H1 (cell line): ENCODE results near the gene HCST. TPM values are rescaled to one million over a fixed set of nuclear protein-coding genes. Genes with fewer than 3 reads are reported as not detected.
A peak's percentile ranks its signal among the peaks of the same experiment; 100 is the strongest.

Experiments
- CTCF ChIA-PET: fragments of 300-600 bp; sonication (Branson Sonifier 250); formaldehyde crosslinking; loops from one replicate; lab custom pipeline; 2021; ENCODE audit not compliant: partially characterized antibody; lab: Charles Lee
- POLR2A ChIA-PET: fragments of 300-600 bp; sonication (Branson Sonifier 250); formaldehyde crosslinking; loops from one replicate; lab custom pipeline; 2021; ENCODE audit warnings: inconsistent platforms; ENCODE audit not compliant: partially characterized antibody; lab: Charles Lee
- DNase-seq, 2 experiments: peaks; one replicate each; pipeline versions ENCODE4 v3.0.0 to v3.0.0-alpha.2; 2010 to 2022; ENCODE audit warnings: low spot score in 2 of 2, low read depth in 1 of 2, mixed read lengths in 1 of 2
- FAIRE-seq: peaks from 2 replicates; lab custom pipeline; 2011; peaks lifted over from hg19 to GRCh38; lab: Jason Lieb, UNC
- H2AFZ ChIP-seq: 2 replicates; pipeline ENCODE4 v1.8.1; 2012; ENCODE audit warnings: low read length, inconsistent platforms
- H2AK5ac ChIP-seq: 2 replicates; pipeline ENCODE4 v1.6.1; 2013; ENCODE audit warnings: low read depth, low read length
- H2BK120ac ChIP-seq: replicated peaks from 2 replicates; pipeline ENCODE3; 2013; ENCODE audit warnings: low read depth, low read length, inconsistent platforms
- H2BK12ac ChIP-seq: 2 replicates; pipeline ENCODE4 v1.6.1; 2013; ENCODE audit warnings: low read depth, low read length
- H2BK15ac ChIP-seq: 2 replicates; pipeline ENCODE4 v1.6.1; 2013; ENCODE audit warnings: low read length
- H2BK20ac ChIP-seq: 2 replicates; pipeline ENCODE4 v1.6.1; 2013; ENCODE audit warnings: low read length
- H2BK5ac ChIP-seq: 2 replicates; pipeline ENCODE4 v1.6.1; 2013; ENCODE audit warnings: low read depth, low read length
- H3K14ac ChIP-seq: 2 replicates; pipeline ENCODE4 v1.6.1; 2013; ENCODE audit warnings: inconsistent platforms; ENCODE audit not compliant: insufficient read length
- H3K18ac ChIP-seq: 2 replicates; pipeline ENCODE4 v1.6.1; 2013; ENCODE audit warnings: low read length; ENCODE audit errors: extremely low read depth
- H3K23ac ChIP-seq: 2 replicates; pipeline ENCODE4 v1.6.1; 2013; ENCODE audit warnings: inconsistent platforms; ENCODE audit not compliant: insufficient read length
- H3K23me2 ChIP-seq: 2 replicates; pipeline ENCODE4 v1.6.1; 2013; ENCODE audit warnings: low read depth, low read length
- H3K27ac ChIP-seq: 2 replicates; pipeline ENCODE4 v1.6.1; 2011; ENCODE audit warnings: low read depth, low read length, inconsistent platforms
- H3K27me3 ChIP-seq, 4 experiments: replicated peaks in 1 of 4; 1 replicate in 1 of 4; 2 replicates in 3 of 4; pipeline versions ENCODE4 v1.6.1 to v1.8.1; 2011 to 2013; ENCODE audit warnings: low read length in 3 of 4, mild to moderate bottlenecking in 3 of 4, inconsistent platforms in 2 of 4, mixed read lengths in 2 of 4, moderate library complexity in 1 of 4; ENCODE audit not compliant: control insufficient read depth in 3 of 4, insufficient read depth in 3 of 4; ENCODE audit errors: extremely low read depth in 1 of 4
- H3K36me3 ChIP-seq, 4 experiments: 2 replicates each; pipeline versions ENCODE4 v1.6.1 to v1.8.1; 2011 to 2013; ENCODE audit warnings: mild to moderate bottlenecking in 4 of 4, low read length in 3 of 4, moderate library complexity in 2 of 4, control low read depth in 1 of 4, inconsistent platforms in 1 of 4; ENCODE audit not compliant: insufficient read depth in 4 of 4, control insufficient read depth in 2 of 4
- H3K4ac ChIP-seq: replicated peaks from 2 replicates; pipeline ENCODE3; 2013; ENCODE audit warnings: low read length, low read depth, mixed read lengths, inconsistent platforms; ENCODE audit not compliant: insufficient read length
- H3K4me1 ChIP-seq, 4 experiments: replicated peaks in 1 of 4; 1 replicate in 1 of 4; 2 replicates in 3 of 4; pipeline versions ENCODE4 v1.6.1 to v1.8.1; 2011 to 2013; ENCODE audit warnings: low read length in 3 of 4, inconsistent platforms in 2 of 4, mixed read lengths in 1 of 4; ENCODE audit not compliant: insufficient read depth in 4 of 4, control insufficient read depth in 3 of 4
- H3K4me2 ChIP-seq, 2 experiments: 2 replicates each; pipeline versions ENCODE4 v1.6.1 to v1.8.1; 2011 to 2013; ENCODE audit warnings: low read depth in 2 of 2, low read length in 2 of 2, control low read depth in 1 of 2, inconsistent platforms in 1 of 2, mild to moderate bottlenecking in 1 of 2; ENCODE audit not compliant: insufficient read depth in 1 of 2
- H3K4me3 ChIP-seq, 4 experiments: fragments of 200-600, 300-600 bp in 1 of 4; sonication (generic), shearing (Covaris generic), sonication (Bioruptor Twin) in 1 of 4; 2 replicates each; pipeline versions ENCODE4 v1.5.1 to v1.8.1; 2011 to 2016; ENCODE audit warnings: low read length in 4 of 4, low read depth in 3 of 4, control low read depth in 2 of 4, inconsistent platforms in 2 of 4, mild to moderate bottlenecking in 2 of 4, mixed read lengths in 1 of 4, moderate library complexity in 1 of 4; ENCODE audit not compliant: insufficient read depth in 2 of 4; ENCODE audit errors: extremely low read depth in 1 of 4
- H3K56ac ChIP-seq: replicated peaks from 2 replicates; pipeline ENCODE3; 2013; ENCODE audit warnings: low read depth, mild to moderate bottlenecking, mixed read lengths, low read length, inconsistent platforms; ENCODE audit not compliant: insufficient read length
- H3K79me1 ChIP-seq: 2 replicates; pipeline ENCODE4 v1.6.1; 2013; ENCODE audit warnings: low read depth, low read length, control low read depth
- H3K79me2 ChIP-seq, 2 experiments: 2 replicates each; pipeline versions ENCODE4 v1.6.1 to v1.8.1; 2012 to 2013; ENCODE audit warnings: low read length in 2 of 2, mild to moderate bottlenecking in 2 of 2, inconsistent platforms in 1 of 2; ENCODE audit not compliant: insufficient read depth in 2 of 2, control insufficient read depth in 1 of 2
- H3K9ac ChIP-seq, 4 experiments: replicated peaks in 1 of 4; 1 replicate in 1 of 4; 2 replicates in 3 of 4; pipeline versions ENCODE4 v1.6.1 to v1.8.1; 2011 to 2013; ENCODE audit warnings: low read depth in 3 of 4, low read length in 3 of 4, control low read depth in 2 of 4, mild to moderate bottlenecking in 2 of 4, moderate library complexity in 2 of 4, inconsistent platforms in 1 of 4; ENCODE audit errors: extremely low read depth in 1 of 4
- H3K9me3 ChIP-seq, 2 experiments: 2 replicates each; pipeline versions ENCODE4 v1.6.1 to v1.8.1; 2012 to 2013; ENCODE audit warnings: mild to moderate bottlenecking in 2 of 2, moderate library complexity in 2 of 2, control low read depth in 1 of 2, inconsistent platforms in 1 of 2, low read depth in 1 of 2, low read length in 1 of 2, mixed read lengths in 1 of 2; ENCODE audit not compliant: insufficient read depth in 2 of 2
- H4K20me1 ChIP-seq, 2 experiments: replicated peaks in 1 of 2; 2 replicates each; pipeline versions ENCODE3 to v1.8.1; 2011 to 2013; ENCODE audit warnings: inconsistent platforms in 2 of 2, low read length in 2 of 2, mild to moderate bottlenecking in 1 of 2; ENCODE audit not compliant: insufficient read depth in 2 of 2, control insufficient read depth in 1 of 2
- H4K5ac ChIP-seq: 2 replicates; pipeline ENCODE4 v1.6.1; 2013; ENCODE audit warnings: low read length, low read depth, mixed read lengths, inconsistent platforms; ENCODE audit not compliant: insufficient read length
- H4K8ac ChIP-seq: 2 replicates; pipeline ENCODE4 v1.8.0; 2013; ENCODE audit warnings: mild to moderate bottlenecking, moderate library complexity, low read length, inconsistent platforms; ENCODE audit not compliant: insufficient read depth; ENCODE audit errors: extremely low read depth
- H4K91ac ChIP-seq: replicated peaks from 2 replicates; pipeline ENCODE3; 2013; ENCODE audit warnings: low read length, mixed read lengths, inconsistent platforms; ENCODE audit not compliant: insufficient read length
- ASH2L ChIP-seq: fragments of 200-600, 300-600 bp; sonication (generic); IDR thresholded peaks from one replicate; pipeline ENCODE4 v1.7.1; 2017; ENCODE audit warnings: low read length
- CHD1 ChIP-seq: IDR thresholded peaks from 2 replicates; pipeline ENCODE4 v1.6.1; 2012; ENCODE audit warnings: low read depth, low read length, improper control_type of control experiment
- NRF1 ChIP-seq: IDR thresholded peaks from 2 replicates; pipeline ENCODE4 v1.6.1; 2011; ENCODE audit warnings: mild to moderate bottlenecking, low read depth, low read length, improper control_type of control experiment
- PHF8 ChIP-seq: fragments of 200-600 bp; sonication (generic); conservative IDR thresholded peaks from 2 replicates; pipeline ENCODE4 v1.7.1; 2012; ENCODE audit warnings: low read depth, mild to moderate bottlenecking, inconsistent platforms, low read length, moderate library complexity
- SRF ChIP-seq: IDR thresholded peaks from 2 replicates; pipeline ENCODE4 v1.6.1; 2011; ENCODE audit warnings: mild to moderate bottlenecking, low read depth, low read length, moderate library complexity
- TEAD4 ChIP-seq: IDR thresholded peaks from 2 replicates; pipeline ENCODE4 v1.6.1; 2012; ENCODE audit warnings: low read depth, low read length, inconsistent platforms, mixed read lengths
- WGBS, 2 experiments: shearing (Covaris generic) in 1 of 2; methylation state at CpG; one replicate each; pipeline versions ENCODE4 v1.1.6 to v1.1.7; 2013 to 2015; ENCODE audit warnings: low lambda C conversion rate in 2 of 2, mixed read lengths in 2 of 2, inconsistent platforms in 1 of 2, low coverage in 1 of 2, missing lambda C conversion rate in 1 of 2; ENCODE audit not compliant: insufficient replicate concordance in 2 of 2, insufficient coverage in 1 of 2, insufficient read length in 1 of 2; ENCODE audit errors: extremely low coverage in 1 of 2, missing lambda C conversion rate in 1 of 2; 5-methylcytosine and 5-hydroxymethylcytosine counted together
- polyA plus RNA-seq, 7 experiments: library from polyadenylated mRNA; depleted of rRNA in 3 of 7; stranded (reverse) in 5 of 7; unstranded in 2 of 7; fragments of >200 nt in 5 of 7; fragments of 200-250 nt in 2 of 7; gene quantifications; 1 replicate in 5 of 7; 2 replicates in 1 of 7; 4 replicates in 1 of 7; pipeline versions ENCODE4 v1.2.1 to v1.2.3, GENCODE V29; 2011 to 2013; ENCODE audit warnings: missing spikeins in 2 of 7, mixed read lengths in 2 of 7
- total RNA-seq: library from RNA; stranded (reverse); fragmentation: NEBNext Ultra II Directional; extraction: Animal tissue kit (Norgen Biotek cat#: 25700); gene quantifications from 2 replicates; pipeline ENCODE4 v1.2.1, GENCODE V29; 2021

HCST gene
- total and polyA plus RNA-seq, 2 of the 8 experiments (the other 6 are each of a cell fraction or from before 2014, with no cell fraction given), result 2.8 TPM; not detected in 1

GRCh38 chr19:35874392-35874930 lies 27.9 kb upstream of the HCST start:
- Histone ChIP-seq H3K79me2 (no peaks in the 10 kb centered on the region), H2BK15ac (no peak overlapping the region), H3K4me1 (peaks cover 0 to 13% (median 4%) of the 10 kb centered on the region in 4 experiments; a peak in 3 of 7 replicates), H4K91ac (no peak overlapping the region), H3K4ac (no peak overlapping the region), H3K4me3 (no peak overlapping the region), H2BK5ac (no peak overlapping the region), H3K27me3 (0 out of 7 replicates have a peak, but pooled peaks cover 0 to 5% (median 1%) of the 10 kb centered on the region in 4 experiments), H4K5ac (no peak overlapping the region), H3K4me2 (no peak overlapping the region), H3K9ac (no peak overlapping the region), H2AFZ (no peak overlapping the region), H3K18ac (no peak overlapping the region), H3K14ac (no peak overlapping the region), H3K79me1 (no peaks in the 10 kb centered on the region), H2BK120ac (no peak overlapping the region), H4K20me1 (no peaks in the 10 kb centered on the region), H2BK12ac (no peak overlapping the region), H2BK20ac (no peak overlapping the region), H3K27ac (no peak overlapping the region), H4K8ac (peak overlapping the region; percentile 63; the same call in 1 of the 2 replicates), H3K56ac (no peak overlapping the region), H3K36me3 (no peaks in the 10 kb centered on the region; a peak in 1 of 8 replicates), H3K9me3 (no peaks in the 10 kb centered on the region), H3K23me2 (no peaks in the 10 kb centered on the region; the same call in 1 of the 2 replicates), H3K23ac (no peak overlapping the region), H2AK5ac (no peak overlapping the region)
- FAIRE-seq (no peak), DNase-seq (no peak)
- POLR2A ChIA-PET, result no interaction called here
- 93% methylated on average over 30 of the region's 32 CpGs; no CpG with 5 or more reads in 1 of the 2 experiments for WGBS, 2 experiments
- CTCF ChIA-PET, result no interaction called here
- no peak for TF ChIP-seq NRF1
- TF ChIP-seq SRF, result no peak
- TF ChIP-seq PHF8, result no peak
- no peak for TF ChIP-seq TEAD4
- no peak for TF ChIP-seq ASH2L
- TF ChIP-seq CHD1, result no peak
